Lower lobe of right lung (tissue), 2 donors: Measurements from ENCODE around the gene OSBPL8. TPM values are rescaled to one million over a fixed set of nuclear protein-coding genes. Genes with fewer than 3 reads are reported as not detected.
"Not testable (repeated sequence)": the region's sequence is repeated elsewhere in the genome, so short reads cannot be mapped to it uniquely, and the experiment has no call there.

Experiments
- ATAC-seq, 2 donors: fragments of 200-7000 bp; cut with Tn5 transposase; one replicate each; pipeline ENCODE4 v1.9.1; 2020 to 2022; ENCODE audit warnings: mild to moderate bottlenecking in 2 of 2, moderate library complexity in 2 of 2
- DNase-seq: peaks from one replicate; pipeline ENCODE4 v3.0.0-alpha.2; 2020
- H3K27ac ChIP-seq: fragments of 200-600 bp; one replicate; pipeline ENCODE4 v1.8.0; 2022
- H3K27me3 ChIP-seq: fragments of 200-600 bp; one replicate; pipeline ENCODE4 v1.8.0; 2022; ENCODE audit warnings: low read depth
- H3K36me3 ChIP-seq: fragments of 200-600 bp; one replicate; pipeline ENCODE4 v1.8.0; 2022; ENCODE audit warnings: mild to moderate bottlenecking
- H3K4me1 ChIP-seq: fragments of 200-600 bp; one replicate; pipeline ENCODE4 v1.8.0; 2022
- H3K4me3 ChIP-seq: fragments of 200-600 bp; one replicate; pipeline ENCODE4 v1.8.0; 2022; ENCODE audit warnings: mild to moderate bottlenecking
- H3K9me3 ChIP-seq: fragments of 200-600 bp; one replicate; pipeline ENCODE4 v1.8.0; 2022
- CTCF ChIP-seq: fragments of 200-600 bp; IDR thresholded peaks from one replicate; pipeline ENCODE4 v1.8.0; 2022; ENCODE audit warnings: antibody characterized with exemption, mild to moderate bottlenecking
- intact Hi-C: fragments of 100-400 bp; cut with DNase I; formaldehyde crosslinking; loops from one replicate; pipeline ENCODE4 v1.11.0; 2022
- total RNA-seq: library from RNA; stranded (reverse); fragmentation: NEBNext Ultra II Directional; extraction: Animal tissue kit (Norgen Biotek cat#: 25700); gene quantifications from one replicate; pipeline ENCODE4 v1.2.1, GENCODE V29; 2021
- donor health status: DM: no; HTN: yes; CAD: no; lungs with severe emphysema.

OSBPL8 gene
- total RNA-seq, 1 donor from 2014 or later: 82.7 TPM

GRCh38 chr12:76375939-76376338 lies 183.6 kb downstream of the OSBPL8 start:
- intact Hi-C loops: no loop called here
- no peak for TF ChIP-seq CTCF
- Histone ChIP-seq H3K27me3 (no peaks in the 10 kb centered on the region), H3K4me1 (no peaks in the 10 kb centered on the region), H3K27ac (no peak overlapping the region), H3K36me3 (peaks cover 36% of the 10 kb centered on the region), H3K4me3 (no peak overlapping the region), H3K9me3 (no peaks in the 10 kb centered on the region)
- ATAC-seq: no peak
- no peak for DNase-seq

GRCh38 chr12:76375470-76375869 lies 184.1 kb downstream of the OSBPL8 start:
- intact Hi-C loops: no loop called here
- no peaks in the 10 kb centered on the region for H3K4me1 ChIP-seq
- TF ChIP-seq CTCF: no peak
- no peak overlapping the region for H3K27ac ChIP-seq
- H3K36me3 ChIP-seq: peaks cover 40% of the 10 kb centered on the region
- ATAC-seq (no peak), DNase-seq (no peak)
- no peaks in the 10 kb centered on the region for H3K27me3 ChIP-seq
- no peaks in the 10 kb centered on the region for H3K9me3 ChIP-seq
- H3K4me3 ChIP-seq: no peak overlapping the region

GRCh38 chr12:76374386-76375020 lies 185.1 kb downstream of the OSBPL8 start:
- ATAC-seq: no peak
- Histone ChIP-seq H3K27me3 (no peaks in the 10 kb centered on the region), H3K4me1 (no peaks in the 10 kb centered on the region), H3K4me3 (no peak overlapping the region), H3K9me3 (no peaks in the 10 kb centered on the region), H3K36me3 (peaks cover 50% of the 10 kb centered on the region), H3K27ac (no peak overlapping the region)
- intact Hi-C loops: no loop called here
- DNase-seq: no peak
- no peak for TF ChIP-seq CTCF

GRCh38 chr12:76368230-76368629 lies 191.3 kb downstream of the OSBPL8 start:
- Histone ChIP-seq H3K9me3 (peaks cover 6% of the 10 kb centered on the region), H3K27me3 (no peaks in the 10 kb centered on the region), H3K4me3 (no peak overlapping the region), H3K4me1 (no peaks in the 10 kb centered on the region), H3K27ac (no peak overlapping the region), H3K36me3 (peaks cover 61% of the 10 kb centered on the region)
- no peak for DNase-seq
- ATAC-seq: no peak
- intact Hi-C loops: no loop called here
- no peak for TF ChIP-seq CTCF

- DNase-seq: no peak
- Histone ChIP-seq H3K36me3 (peaks cover 50% of the 10 kb centered on the region), H3K27ac (no peak overlapping the region), H3K27me3 (no peaks in the 10 kb centered on the region), H3K9me3 (peaks cover 6% of the 10 kb centered on the region), H3K4me3 (no peak overlapping the region), H3K4me1 (no peaks in the 10 kb centered on the region)
- TF ChIP-seq CTCF: no peak
- intact Hi-C loops: no loop called here
- ATAC-seq: no peak
Observed at GRCh38 chr12:76366163-76366562, 193.4 kb downstream of the OSBPL8 start.

- DNase-seq, H3K27me3 ChIP-seq, H3K9me3 ChIP-seq, H3K4me1 ChIP-seq, H3K27ac ChIP-seq, intact Hi-C loops, H3K4me3 ChIP-seq, ATAC-seq: not testable (repeated sequence)
- H3K36me3 ChIP-seq: peaks cover 33% of the 10 kb centered on the region
Observed at GRCh38 chr12:76364131-76364530, 195.4 kb downstream of the OSBPL8 start.
